WTC11 (cell line): Measurements from ENCODE around the gene ACSBG1. TPM values are rescaled to one million over a fixed set of nuclear protein-coding genes. Genes with fewer than 3 reads are reported as not detected.

Experiments
- ATAC-seq: fragments of 200-7000 bp; cut with Tn5 transposase; 2 replicates; pipeline ENCODE4 v1.10.0; 2021; ENCODE audit warnings: mild to moderate bottlenecking, moderate library complexity
- CTCF ChIA-PET: fragments of 300-600 bp; sonication (Branson Sonifier 250); formaldehyde crosslinking; loops from one replicate; lab custom pipeline; 2021; ENCODE audit warnings: antibody characterized with exemption; lab: Charles Lee
- POLR2A ChIA-PET: fragments of 350-600 bp; sonication (Branson Sonifier 250); formaldehyde crosslinking; loops from one replicate; lab custom pipeline; 2021; ENCODE audit warnings: antibody characterized with exemption; lab: Charles Lee
- DNase-seq: peaks from one replicate; pipeline ENCODE4 v3.0.0; 2021; ENCODE audit warnings: low spot score
- H3K27ac Mint-ChIP-seq: 2 replicates; pipeline ENCODE4 v1.8.0; 2021; ENCODE audit warnings: mixed read lengths
- H3K27me3 Mint-ChIP-seq: 2 replicates; pipeline ENCODE4 v1.8.0; 2021; ENCODE audit warnings: low read depth, mild to moderate bottlenecking, moderate library complexity, mixed read lengths
- H3K36me3 Mint-ChIP-seq: 2 replicates; pipeline ENCODE4 v1.8.0; 2021; ENCODE audit warnings: mixed read lengths
- H3K4me1 Mint-ChIP-seq: 2 replicates; pipeline ENCODE4 v1.8.0; 2022; ENCODE audit warnings: mixed read lengths
- H3K4me3 Mint-ChIP-seq: 2 replicates; pipeline ENCODE4 v1.8.0; 2021; ENCODE audit warnings: mild to moderate bottlenecking, moderate library complexity, mixed read lengths
- H3K9me3 Mint-ChIP-seq: 2 replicates; pipeline ENCODE4 v1.8.0; 2021; ENCODE audit warnings: mixed read lengths
- ATF1 ChIP-seq: sonication (generic); formaldehyde crosslinking; IDR thresholded peaks from 2 replicates; pipeline ENCODE4 v1.8.1; 2023; ENCODE audit warnings: mild to moderate bottlenecking, moderate library complexity, missing genetic modification reagents
- CREB1 ChIP-seq: sonication (generic); formaldehyde crosslinking; IDR thresholded peaks from 2 replicates; pipeline ENCODE4 v1.8.0; 2023; ENCODE audit warnings: mild to moderate bottlenecking, missing genetic modification reagents
- CREM ChIP-seq: sonication (generic); formaldehyde crosslinking; IDR thresholded peaks from 2 replicates; pipeline ENCODE4 v1.8.1; 2022; ENCODE audit warnings: mild to moderate bottlenecking, missing genetic modification reagents, moderate library complexity
- ELF4 ChIP-seq: sonication (generic); formaldehyde crosslinking; IDR thresholded peaks from 2 replicates; pipeline ENCODE4 v1.8.1; 2022; ENCODE audit warnings: low read depth, mild to moderate bottlenecking, moderate library complexity, missing genetic modification reagents
- ETV6 ChIP-seq: sonication (generic); formaldehyde crosslinking; IDR thresholded peaks from 2 replicates; pipeline ENCODE4 v1.8.1; 2022; ENCODE audit warnings: mild to moderate bottlenecking, missing genetic modification reagents
- FOXK1 ChIP-seq: sonication (generic); formaldehyde crosslinking; IDR thresholded peaks from 2 replicates; pipeline ENCODE4 v1.8.0; 2022; ENCODE audit warnings: mild to moderate bottlenecking, moderate library complexity, missing genetic modification reagents
- GTF2I ChIP-seq: fragments of 250-450 bp; sonication (Bioruptor Pico); conservative IDR thresholded peaks from 2 replicates; pipeline ENCODE4 v1.4.0; 2021; ENCODE audit warnings: mild to moderate bottlenecking
- KAT7 ChIP-seq: sonication (generic); formaldehyde crosslinking; IDR thresholded peaks from 2 replicates; pipeline ENCODE4 v1.8.1; 2023; ENCODE audit warnings: missing genetic modification reagents, mild to moderate bottlenecking, borderline replicate concordance
- MYBL2 ChIP-seq: sonication (generic); formaldehyde crosslinking; IDR thresholded peaks from 2 replicates; pipeline ENCODE4 v1.8.1; 2023; ENCODE audit warnings: mild to moderate bottlenecking, moderate library complexity, missing genetic modification reagents
- NFE2L1 ChIP-seq: sonication (generic); formaldehyde crosslinking; IDR thresholded peaks from 2 replicates; pipeline ENCODE4 v1.8.1; 2023; ENCODE audit warnings: missing genetic modification reagents
- SP1 ChIP-seq: sonication (generic); formaldehyde crosslinking; conservative IDR thresholded peaks from 2 replicates; pipeline ENCODE4 v1.8.1; 2022; ENCODE audit warnings: missing genetic modification reagents
- TP53 ChIP-seq: sonication (generic); formaldehyde crosslinking; IDR thresholded peaks from 2 replicates; pipeline ENCODE4 v1.8.1; 2023; ENCODE audit warnings: mild to moderate bottlenecking, missing genetic modification reagents
- total RNA-seq: library from RNA; stranded (reverse); gene quantifications from 3 replicates; pipeline ENCODE4 v1.2.3, GENCODE V29; 2021
- TF ChIP-seq, protein P1 (sequence below): sonication (generic); formaldehyde crosslinking; IDR thresholded peaks from 2 replicates; pipeline ENCODE4 v1.8.1; 2023; ENCODE audit warnings: mild to moderate bottlenecking, missing genetic modification reagents, moderate library complexity
- TF ChIP-seq, protein P2 (sequence below): sonication (generic); formaldehyde crosslinking; IDR thresholded peaks from 2 replicates; pipeline ENCODE4 v1.8.1; 2023; ENCODE audit warnings: mild to moderate bottlenecking, missing genetic modification reagents
- TF ChIP-seq, protein P3 (sequence below): sonication (generic); formaldehyde crosslinking; IDR thresholded peaks from 2 replicates; pipeline ENCODE4 v1.8.1; 2022; ENCODE audit warnings: mild to moderate bottlenecking, moderate library complexity, missing genetic modification reagents
- TF ChIP-seq, protein P4 (sequence below): sonication (generic); formaldehyde crosslinking; IDR thresholded peaks from 2 replicates; pipeline ENCODE4 v1.8.0; 2022; ENCODE audit warnings: mild to moderate bottlenecking, missing genetic modification reagents
- TF ChIP-seq, protein P5 (sequence below): fragments of 200-600 bp; IDR thresholded peaks from 2 replicates; pipeline ENCODE4 v1.8.0; 2022; ENCODE audit warnings: antibody characterized with exemption
- TF ChIP-seq, protein P6 (sequence below): sonication (generic); formaldehyde crosslinking; conservative IDR thresholded peaks from 2 replicates; pipeline ENCODE4 v1.8.1; 2023; ENCODE audit warnings: mild to moderate bottlenecking, low read depth, missing genetic modification reagents, moderate library complexity
- TF ChIP-seq, protein P7 (sequence below): sonication (generic); formaldehyde crosslinking; IDR thresholded peaks from 2 replicates; pipeline ENCODE4 v1.8.0; 2022; ENCODE audit warnings: missing genetic modification reagents

The ACSBG1 gene
- total RNA-seq, 1 experiment from 2014 or later: 5.8 TPM

DNA sequence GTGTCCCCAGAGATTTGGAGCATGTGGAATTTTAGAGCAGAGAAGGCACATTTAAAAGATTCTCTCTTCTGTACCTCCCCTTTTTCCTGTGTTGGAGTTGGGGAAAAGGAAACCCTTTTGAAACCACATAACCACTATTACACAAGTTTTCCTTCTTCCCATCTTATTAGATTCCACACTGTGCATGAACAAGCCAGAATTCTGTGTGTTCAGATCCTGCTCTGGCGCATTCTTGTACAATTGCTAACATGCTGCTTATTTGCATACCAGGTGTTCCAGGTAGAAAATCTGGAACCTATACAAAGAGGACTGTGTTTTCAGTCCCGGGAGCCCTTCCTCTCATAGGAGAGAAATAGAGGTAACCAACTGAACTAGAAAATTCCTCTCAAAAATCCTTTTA lies 100.6 kb downstream of the ACSBG1 start (continued):
- TF ChIP-seq, protein P1, sequence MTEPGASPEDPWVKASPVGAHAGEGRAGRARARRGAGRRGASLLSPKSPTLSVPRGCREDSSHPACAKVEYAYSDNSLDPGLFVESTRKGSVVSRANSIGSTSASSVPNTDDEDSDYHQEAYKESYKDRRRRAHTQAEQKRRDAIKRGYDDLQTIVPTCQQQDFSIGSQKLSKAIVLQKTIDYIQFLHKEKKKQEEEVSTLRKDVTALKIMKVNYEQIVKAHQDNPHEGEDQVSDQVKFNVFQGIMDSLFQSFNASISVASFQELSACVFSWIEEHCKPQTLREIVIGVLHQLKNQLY (CRISPR knock-in tag): no peak
- TF ChIP-seq ATF1 (no peak), CREB1 (CRISPR knock-in tag) (no peak)
- TF ChIP-seq, all 79 proteins: peak for 0

DNA sequence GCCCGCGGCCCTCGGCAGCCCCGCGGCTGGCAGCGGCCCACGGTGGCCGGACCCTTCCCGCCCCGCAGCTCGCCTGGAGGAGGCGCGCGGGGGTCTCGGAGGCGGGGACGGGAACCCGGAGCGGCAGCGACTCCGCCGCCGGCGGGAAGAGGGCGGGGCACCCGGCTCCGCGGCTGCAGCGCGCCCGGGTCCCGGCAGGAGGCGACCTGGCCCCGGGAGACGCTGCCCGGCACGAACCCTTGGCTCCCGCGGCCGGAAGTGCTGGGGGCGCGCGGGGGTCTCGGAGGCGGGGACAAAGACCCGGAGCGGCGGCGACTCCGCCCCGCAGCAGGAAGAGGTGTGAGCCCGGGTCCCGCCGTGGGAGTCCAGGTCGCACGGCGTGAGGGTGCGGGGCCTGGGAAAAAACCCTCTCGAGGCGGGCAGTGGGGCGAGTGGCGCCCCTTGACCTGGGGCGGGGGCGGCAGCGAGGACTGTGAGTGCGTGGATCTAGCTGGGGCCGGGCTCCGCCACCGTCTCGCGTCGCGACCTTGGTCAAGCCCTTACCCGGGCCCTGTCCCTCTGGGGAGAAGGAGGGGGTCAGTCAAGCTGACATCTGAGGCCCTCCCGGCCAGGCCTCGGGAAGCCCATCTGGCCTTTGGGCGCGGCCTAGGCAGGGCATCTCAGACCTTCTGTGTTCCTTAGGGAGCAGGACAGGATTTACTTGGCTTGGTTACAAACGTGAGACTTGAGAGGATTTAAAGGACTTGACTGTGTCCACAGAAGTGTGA lies 102.9 kb downstream of the ACSBG1 start, which contains the start of gene CIB2:
CIB2 (minus strand) TSS at position 151 of the 767 bp plus-strand sequence. CDS start 230 bp downstream, outside the sequence.
- peak; percentile 85 for ATAC-seq
- peak; percentile 82 for DNase-seq
- H3K9me3 Mint-ChIP-seq: no peaks in the 10 kb centered on the region
- H3K27ac Mint-ChIP-seq: peak within 1 kb of the TSS; percentile 88
- H3K4me1 Mint-ChIP-seq: peaks cover 32% of the 10 kb centered on the region
- CTCF ChIA-PET: interaction anchor here (0.8 to 2.5 kb wide), 24 partner anchors 11 to 223 kb away, joined by 3 to 26 read pairs (median 5); partner anchors contain the start of gene IDH3A
- H3K27me3 Mint-ChIP-seq: no peaks in the 10 kb centered on the region
- POLR2A ChIA-PET: interaction anchor here (0.6 to 1.9 kb wide), 4 partner anchors 11 to 55 kb away, joined by 3 to 12 read pairs (median 6); partner anchors contain the start of gene IDH3A
- no peaks in the 10 kb centered on the region for H3K36me3 Mint-ChIP-seq
- H3K4me3 Mint-ChIP-seq: peak within 1 kb of the TSS; percentile 84
- TF ChIP-seq, protein P2, sequence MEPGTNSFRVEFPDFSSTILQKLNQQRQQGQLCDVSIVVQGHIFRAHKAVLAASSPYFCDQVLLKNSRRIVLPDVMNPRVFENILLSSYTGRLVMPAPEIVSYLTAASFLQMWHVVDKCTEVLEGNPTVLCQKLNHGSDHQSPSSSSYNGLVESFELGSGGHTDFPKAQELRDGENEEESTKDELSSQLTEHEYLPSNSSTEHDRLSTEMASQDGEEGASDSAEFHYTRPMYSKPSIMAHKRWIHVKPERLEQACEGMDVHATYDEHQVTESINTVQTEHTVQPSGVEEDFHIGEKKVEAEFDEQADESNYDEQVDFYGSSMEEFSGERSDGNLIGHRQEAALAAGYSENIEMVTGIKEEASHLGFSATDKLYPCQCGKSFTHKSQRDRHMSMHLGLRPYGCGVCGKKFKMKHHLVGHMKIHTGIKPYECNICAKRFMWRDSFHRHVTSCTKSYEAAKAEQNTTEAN (CRISPR knock-in tag): 0 out of 2 replicates have a peak, but pooled peaks have one; percentile 30
- TF ChIP-seq ELF4 (CRISPR knock-in tag) (no peak), ETV6 (no peak), KAT7 (CRISPR knock-in tag) (no peak), MYBL2 (CRISPR knock-in tag) (peak; percentile 76; the same call in 1 of the 2 replicates), FOXK1 (CRISPR knock-in tag) (peak; percentile 44; the same call in 1 of the 2 replicates), SP1 (CRISPR knock-in tag) (peak; percentile 81), NFE2L1 (CRISPR knock-in tag) (0 out of 2 replicates have a peak, but pooled peaks have one; percentile 24), CREM (CRISPR knock-in tag) (0 out of 2 replicates have a peak, but pooled peaks have one; percentile 20), TP53 (CRISPR knock-in tag) (peak; percentile 26; the same call in 1 of the 2 replicates), GTF2I (CRISPR knock-in tag) (no peak)
- TF ChIP-seq, protein P3, sequence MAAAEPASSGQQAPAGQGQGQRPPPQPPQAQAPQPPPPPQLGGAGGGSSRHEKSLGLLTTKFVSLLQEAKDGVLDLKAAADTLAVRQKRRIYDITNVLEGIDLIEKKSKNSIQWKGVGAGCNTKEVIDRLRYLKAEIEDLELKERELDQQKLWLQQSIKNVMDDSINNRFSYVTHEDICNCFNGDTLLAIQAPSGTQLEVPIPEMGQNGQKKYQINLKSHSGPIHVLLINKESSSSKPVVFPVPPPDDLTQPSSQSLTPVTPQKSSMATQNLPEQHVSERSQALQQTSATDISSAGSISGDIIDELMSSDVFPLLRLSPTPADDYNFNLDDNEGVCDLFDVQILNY: 0 out of 2 replicates have a peak, but pooled peaks have one; percentile 80
- TF ChIP-seq, protein P4, sequence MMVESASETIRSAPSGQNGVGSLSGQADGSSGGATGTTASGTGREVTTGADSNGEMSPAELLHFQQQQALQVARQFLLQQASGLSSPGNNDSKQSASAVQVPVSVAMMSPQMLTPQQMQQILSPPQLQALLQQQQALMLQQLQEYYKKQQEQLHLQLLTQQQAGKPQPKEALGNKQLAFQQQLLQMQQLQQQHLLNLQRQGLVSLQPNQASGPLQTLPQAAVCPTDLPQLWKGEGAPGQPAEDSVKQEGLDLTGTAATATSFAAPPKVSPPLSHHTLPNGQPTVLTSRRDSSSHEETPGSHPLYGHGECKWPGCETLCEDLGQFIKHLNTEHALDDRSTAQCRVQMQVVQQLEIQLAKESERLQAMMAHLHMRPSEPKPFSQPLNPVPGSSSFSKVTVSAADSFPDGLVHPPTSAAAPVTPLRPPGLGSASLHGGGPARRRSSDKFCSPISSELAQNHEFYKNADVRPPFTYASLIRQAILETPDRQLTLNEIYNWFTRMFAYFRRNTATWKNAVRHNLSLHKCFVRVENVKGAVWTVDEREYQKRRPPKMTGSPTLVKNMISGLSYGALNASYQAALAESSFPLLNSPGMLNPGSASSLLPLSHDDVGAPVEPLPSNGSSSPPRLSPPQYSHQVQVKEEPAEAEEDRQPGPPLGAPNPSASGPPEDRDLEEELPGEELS (CRISPR knock-in tag): peak; percentile 12; the same call in 1 of the 2 replicates
- TF ChIP-seq, protein P5, sequence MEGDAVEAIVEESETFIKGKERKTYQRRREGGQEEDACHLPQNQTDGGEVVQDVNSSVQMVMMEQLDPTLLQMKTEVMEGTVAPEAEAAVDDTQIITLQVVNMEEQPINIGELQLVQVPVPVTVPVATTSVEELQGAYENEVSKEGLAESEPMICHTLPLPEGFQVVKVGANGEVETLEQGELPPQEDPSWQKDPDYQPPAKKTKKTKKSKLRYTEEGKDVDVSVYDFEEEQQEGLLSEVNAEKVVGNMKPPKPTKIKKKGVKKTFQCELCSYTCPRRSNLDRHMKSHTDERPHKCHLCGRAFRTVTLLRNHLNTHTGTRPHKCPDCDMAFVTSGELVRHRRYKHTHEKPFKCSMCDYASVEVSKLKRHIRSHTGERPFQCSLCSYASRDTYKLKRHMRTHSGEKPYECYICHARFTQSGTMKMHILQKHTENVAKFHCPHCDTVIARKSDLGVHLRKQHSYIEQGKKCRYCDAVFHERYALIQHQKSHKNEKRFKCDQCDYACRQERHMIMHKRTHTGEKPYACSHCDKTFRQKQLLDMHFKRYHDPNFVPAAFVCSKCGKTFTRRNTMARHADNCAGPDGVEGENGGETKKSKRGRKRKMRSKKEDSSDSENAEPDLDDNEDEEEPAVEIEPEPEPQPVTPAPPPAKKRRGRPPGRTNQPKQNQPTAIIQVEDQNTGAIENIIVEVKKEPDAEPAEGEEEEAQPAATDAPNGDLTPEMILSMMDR: peak; percentile 35; the same call in 1 of the 2 replicates
- TF ChIP-seq, protein P6, sequence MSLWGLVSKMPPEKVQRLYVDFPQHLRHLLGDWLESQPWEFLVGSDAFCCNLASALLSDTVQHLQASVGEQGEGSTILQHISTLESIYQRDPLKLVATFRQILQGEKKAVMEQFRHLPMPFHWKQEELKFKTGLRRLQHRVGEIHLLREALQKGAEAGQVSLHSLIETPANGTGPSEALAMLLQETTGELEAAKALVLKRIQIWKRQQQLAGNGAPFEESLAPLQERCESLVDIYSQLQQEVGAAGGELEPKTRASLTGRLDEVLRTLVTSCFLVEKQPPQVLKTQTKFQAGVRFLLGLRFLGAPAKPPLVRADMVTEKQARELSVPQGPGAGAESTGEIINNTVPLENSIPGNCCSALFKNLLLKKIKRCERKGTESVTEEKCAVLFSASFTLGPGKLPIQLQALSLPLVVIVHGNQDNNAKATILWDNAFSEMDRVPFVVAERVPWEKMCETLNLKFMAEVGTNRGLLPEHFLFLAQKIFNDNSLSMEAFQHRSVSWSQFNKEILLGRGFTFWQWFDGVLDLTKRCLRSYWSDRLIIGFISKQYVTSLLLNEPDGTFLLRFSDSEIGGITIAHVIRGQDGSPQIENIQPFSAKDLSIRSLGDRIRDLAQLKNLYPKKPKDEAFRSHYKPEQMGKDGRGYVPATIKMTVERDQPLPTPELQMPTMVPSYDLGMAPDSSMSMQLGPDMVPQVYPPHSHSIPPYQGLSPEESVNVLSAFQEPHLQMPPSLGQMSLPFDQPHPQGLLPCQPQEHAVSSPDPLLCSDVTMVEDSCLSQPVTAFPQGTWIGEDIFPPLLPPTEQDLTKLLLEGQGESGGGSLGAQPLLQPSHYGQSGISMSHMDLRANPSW (CRISPR knock-in tag): no peak
- TF ChIP-seq, protein P7, sequence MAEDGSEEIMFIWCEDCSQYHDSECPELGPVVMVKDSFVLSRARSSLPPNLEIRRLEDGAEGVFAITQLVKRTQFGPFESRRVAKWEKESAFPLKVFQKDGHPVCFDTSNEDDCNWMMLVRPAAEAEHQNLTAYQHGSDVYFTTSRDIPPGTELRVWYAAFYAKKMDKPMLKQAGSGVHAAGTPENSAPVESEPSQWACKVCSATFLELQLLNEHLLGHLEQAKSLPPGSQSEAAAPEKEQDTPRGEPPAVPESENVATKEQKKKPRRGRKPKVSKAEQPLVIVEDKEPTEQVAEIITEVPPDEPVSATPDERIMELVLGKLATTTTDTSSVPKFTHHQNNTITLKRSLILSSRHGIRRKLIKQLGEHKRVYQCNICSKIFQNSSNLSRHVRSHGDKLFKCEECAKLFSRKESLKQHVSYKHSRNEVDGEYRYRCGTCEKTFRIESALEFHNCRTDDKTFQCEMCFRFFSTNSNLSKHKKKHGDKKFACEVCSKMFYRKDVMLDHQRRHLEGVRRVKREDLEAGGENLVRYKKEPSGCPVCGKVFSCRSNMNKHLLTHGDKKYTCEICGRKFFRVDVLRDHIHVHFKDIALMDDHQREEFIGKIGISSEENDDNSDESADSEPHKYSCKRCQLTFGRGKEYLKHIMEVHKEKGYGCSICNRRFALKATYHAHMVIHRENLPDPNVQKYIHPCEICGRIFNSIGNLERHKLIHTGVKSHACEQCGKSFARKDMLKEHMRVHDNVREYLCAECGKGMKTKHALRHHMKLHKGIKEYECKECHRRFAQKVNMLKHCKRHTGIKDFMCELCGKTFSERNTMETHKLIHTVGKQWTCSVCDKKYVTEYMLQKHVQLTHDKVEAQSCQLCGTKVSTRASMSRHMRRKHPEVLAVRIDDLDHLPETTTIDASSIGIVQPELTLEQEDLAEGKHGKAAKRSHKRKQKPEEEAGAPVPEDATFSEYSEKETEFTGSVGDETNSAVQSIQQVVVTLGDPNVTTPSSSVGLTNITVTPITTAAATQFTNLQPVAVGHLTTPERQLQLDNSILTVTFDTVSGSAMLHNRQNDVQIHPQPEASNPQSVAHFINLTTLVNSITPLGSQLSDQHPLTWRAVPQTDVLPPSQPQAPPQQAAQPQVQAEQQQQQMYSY: peak; percentile 89
